Mesendoderm (in vitro differentiated cells): ENCODE results near the gene ZNF222. TPM values are rescaled to one million over a fixed set of nuclear protein-coding genes. Genes with fewer than 3 reads are reported as not detected.
A peak's percentile ranks its signal among the peaks of the same experiment; 100 is the strongest.

ENCODE experiments used
- DNase-seq: peaks from one replicate; pipeline ENCODE4 v3.0.0; 2013
- H2AK5ac ChIP-seq: 2 replicates; pipeline ENCODE4 v1.6.1; 2013; ENCODE audit warnings: low read length, inconsistent platforms
- H2BK120ac ChIP-seq: 2 replicates; pipeline ENCODE4 v1.6.1; 2013; ENCODE audit warnings: low read depth, mild to moderate bottlenecking, low read length, moderate library complexity, mixed read lengths
- H2BK15ac ChIP-seq: replicated peaks from 2 replicates; pipeline ENCODE4 v1.6.1; 2013; ENCODE audit warnings: low read depth, mild to moderate bottlenecking, moderate library complexity
- H2BK5ac ChIP-seq: 2 replicates; pipeline ENCODE4 v1.6.1; 2013; ENCODE audit warnings: low read length, inconsistent platforms
- H3K18ac ChIP-seq: 2 replicates; pipeline ENCODE4 v1.6.1; 2013; ENCODE audit warnings: mild to moderate bottlenecking, low read length, mixed read lengths
- H3K23ac ChIP-seq: one replicate; pipeline ENCODE4 v1.6.1; 2013; ENCODE audit warnings: low read length
- H3K27ac ChIP-seq: 2 replicates; pipeline ENCODE4 v1.5.1; 2013; ENCODE audit warnings: low read depth, mild to moderate bottlenecking, inconsistent platforms, low read length, moderate library complexity
- H3K27me3 ChIP-seq: 2 replicates; pipeline ENCODE4 v1.6.1; 2013; ENCODE audit warnings: low read length, control low read depth, mild to moderate bottlenecking, inconsistent platforms; ENCODE audit not compliant: insufficient read depth, poor library complexity
- H3K36me3 ChIP-seq: 2 replicates; pipeline ENCODE4 v1.6.1; 2013; ENCODE audit warnings: low read length, inconsistent platforms; ENCODE audit not compliant: control insufficient read depth, insufficient read depth
- H3K4ac ChIP-seq: one replicate; pipeline ENCODE4 v1.6.1; 2013; ENCODE audit warnings: low read depth, mild to moderate bottlenecking, low read length, moderate library complexity
- H3K4me1 ChIP-seq: 2 replicates; pipeline ENCODE4 v1.6.1; 2013; ENCODE audit warnings: low read depth, low read length, inconsistent platforms; ENCODE audit not compliant: control insufficient read depth
- H3K4me2 ChIP-seq: 2 replicates; pipeline ENCODE4 v1.6.1; 2013; ENCODE audit warnings: low read length
- H3K4me3 ChIP-seq: 2 replicates; pipeline ENCODE4 v1.5.1; 2013; ENCODE audit warnings: mild to moderate bottlenecking, low read length
- H3K56ac ChIP-seq: one replicate; pipeline ENCODE4 v1.6.1; 2013; ENCODE audit warnings: low read length
- H3K79me1 ChIP-seq: 2 replicates; pipeline ENCODE4 v1.6.1; 2013; ENCODE audit warnings: low read length, inconsistent platforms
- H3K79me2 ChIP-seq: 2 replicates; pipeline ENCODE4 v1.6.1; 2013; ENCODE audit warnings: mild to moderate bottlenecking, low read length; ENCODE audit not compliant: control insufficient read depth, insufficient read depth
- H3K9ac ChIP-seq: 2 replicates; pipeline ENCODE4 v1.6.1; 2013; ENCODE audit warnings: low read length, inconsistent platforms
- H4K5ac ChIP-seq: one replicate; pipeline ENCODE4 v1.6.1; 2013; ENCODE audit warnings: low read length
- H4K8ac ChIP-seq: one replicate; pipeline ENCODE4 v1.6.1; 2013; ENCODE audit warnings: low read depth, mild to moderate bottlenecking, control low read depth, low read length, moderate library complexity
- WGBS: extraction: QIAGEN DNeasy Blood & Tissue Kit; methylation state at CpG from one replicate; pipeline ENCODE4 v1.1.7; 2013; ENCODE audit warnings: low lambda C conversion rate, missing lambda C conversion rate; ENCODE audit not compliant: insufficient coverage; ENCODE audit errors: extremely low coverage; 5-methylcytosine and 5-hydroxymethylcytosine counted together
- polyA plus RNA-seq, 2 experiments: library from polyadenylated mRNA; stranded (reverse); fragments of 200-250 nt; gene quantifications; one replicate each; pipeline ENCODE4 v1.2.3, GENCODE V29; 2013

Gene ZNF222
- 3.7 TPM for polyA plus RNA-seq (2013, experiment 1 of 2)
- 4.2 TPM for polyA plus RNA-seq (2013, experiment 2 of 2)

- no CpG with 5 or more reads among the region's 37 CpGs for whole genome bisulfite sequencing
- Histone ChIP-seq H3K4me3 (peak within 1 kb of the TSS; percentile 93), H2BK5ac (no peak within 1 kb of the TSS), H3K4ac (peak within 1 kb of the TSS; percentile 24), H2AK5ac (no peak within 1 kb of the TSS), H3K18ac (no peak within 1 kb of the TSS), H3K36me3 (no peaks in the 10 kb centered on the region), H3K4me2 (peak within 1 kb of the TSS; percentile 77), H4K5ac (peak within 1 kb of the TSS; percentile 97), H3K56ac (peak within 1 kb of the TSS; percentile 94), H3K9ac (peak within 1 kb of the TSS; percentile 85), H2BK15ac (no peak within 1 kb of the TSS), H2BK120ac (no peak within 1 kb of the TSS), H3K4me1 (peaks cover 2% of the 10 kb centered on the region), H3K27me3 (no peaks in the 10 kb centered on the region), H3K27ac (no peak within 1 kb of the TSS), H3K23ac (no peak within 1 kb of the TSS), H3K79me2 (no peaks in the 10 kb centered on the region), H4K8ac (peak within 1 kb of the TSS; percentile 69), H3K79me1 (no peaks in the 10 kb centered on the region)
- peak; percentile 87 for DNase-seq
These were observed at the start of gene ZNF222 for GRCh38 chr19:44025217-44025936. TSS of gene ZNF222 (plus strand) at chr19:44025379. CDS start at chr19:44025437, 58 bp downstream.

- Histone ChIP-seq H3K56ac (no peak overlapping the region), H2AK5ac (no peak overlapping the region), H3K27me3 (no peaks in the 10 kb centered on the region), H3K23ac (no peak overlapping the region), H3K9ac (no peak overlapping the region), H3K4me2 (no peak overlapping the region), H3K79me2 (no peaks in the 10 kb centered on the region), H3K4ac (no peak overlapping the region), H4K5ac (no peak overlapping the region), H3K18ac (no peak overlapping the region), H3K27ac (no peak overlapping the region), H3K4me1 (no peaks in the 10 kb centered on the region), H2BK15ac (no peak overlapping the region), H4K8ac (no peak overlapping the region), H3K36me3 (no peaks in the 10 kb centered on the region), H3K79me1 (no peaks in the 10 kb centered on the region), H2BK120ac (no peak overlapping the region), H3K4me3 (no peak overlapping the region), H2BK5ac (no peak overlapping the region)
- DNase-seq = no peak
- no CpG with 5 or more reads among the region's 1 CpG for WGBS
These were observed 48.4 kb upstream of the ZNF222 start for GRCh38 chr19:43976732-43977131.

GRCh38 chr19:43983544-43983911 is 41.7 kb upstream of the ZNF222 start:
- Histone ChIP-seq H4K5ac (no peak overlapping the region), H2BK5ac (no peak overlapping the region), H3K18ac (no peak overlapping the region), H3K9ac (no peak overlapping the region), H3K27ac (no peak overlapping the region), H2BK120ac (no peak overlapping the region), H3K79me1 (peaks cover 7% of the 10 kb centered on the region), H3K23ac (no peak overlapping the region), H3K56ac (no peak overlapping the region), H3K36me3 (no peaks in the 10 kb centered on the region), H3K4ac (no peak overlapping the region), H4K8ac (no peak overlapping the region), H3K4me2 (no peak overlapping the region), H3K4me1 (no peaks in the 10 kb centered on the region), H3K79me2 (no peaks in the 10 kb centered on the region), H2AK5ac (no peak overlapping the region), H3K27me3 (no peaks in the 10 kb centered on the region), H3K4me3 (no peak overlapping the region), H2BK15ac (no peak overlapping the region)
- no CpG with 5 or more reads among the region's 2 CpGs for WGBS
- no peak for DNase-seq

GRCh38 chr19:43983912-43984686 is 41.1 kb upstream of the ZNF222 start, which contains the start of gene ZNF155:
TSS of gene ZNF155 (plus strand) at chr19:43984188. CDS start at chr19:43988544, 4,356 bp downstream.
- Histone ChIP-seq H2AK5ac (no peak within 1 kb of the TSS), H3K36me3 (no peaks in the 10 kb centered on the region), H3K56ac (peak within 1 kb of the TSS; percentile 92), H3K27me3 (no peaks in the 10 kb centered on the region), H3K23ac (no peak within 1 kb of the TSS), H2BK120ac (no peak within 1 kb of the TSS), H3K4ac (peak within 1 kb of the TSS; percentile 57), H2BK15ac (no peak within 1 kb of the TSS), H3K4me3 (peak within 1 kb of the TSS; percentile 95), H3K27ac (no peak within 1 kb of the TSS), H3K4me1 (no peaks in the 10 kb centered on the region), H3K4me2 (peak within 1 kb of the TSS; percentile 63), H4K8ac (peak within 1 kb of the TSS; percentile 67), H3K18ac (peak within 1 kb of the TSS; percentile 39), H3K9ac (peak within 1 kb of the TSS; percentile 86), H3K79me2 (no peaks in the 10 kb centered on the region), H2BK5ac (no peak within 1 kb of the TSS), H3K79me1 (peaks cover 7% of the 10 kb centered on the region), H4K5ac (no peak within 1 kb of the TSS)
- peak; percentile 99 for DNase-seq
- WGBS = no CpG with 5 or more reads among the region's 40 CpGs

GRCh38 chr19:43984687-43985000 is 40.5 kb upstream of the ZNF222 start:
- Histone ChIP-seq H2BK5ac (no peak overlapping the region), H3K79me2 (no peaks in the 10 kb centered on the region), H3K27me3 (no peaks in the 10 kb centered on the region), H2BK120ac (no peak overlapping the region), H4K5ac (no peak overlapping the region), H3K4me2 (peak overlapping the region; percentile 63), H3K56ac (peak overlapping the region; percentile 92), H2AK5ac (no peak overlapping the region), H3K27ac (no peak overlapping the region), H4K8ac (no peak overlapping the region), H3K36me3 (no peaks in the 10 kb centered on the region), H3K4me1 (no peaks in the 10 kb centered on the region), H3K4ac (no peak overlapping the region), H3K9ac (peak overlapping the region; percentile 86), H3K79me1 (peaks cover 7% of the 10 kb centered on the region), H3K18ac (no peak overlapping the region), H3K23ac (no peak overlapping the region), H2BK15ac (no peak overlapping the region), H3K4me3 (peak overlapping the region; percentile 95)
- DNase-seq = no peak
- no CpG with 5 or more reads among the region's 14 CpGs for WGBS
